Loucy (cell line): ENCODE measurements around the gene STK33.
A peak's percentile ranks its signal among the peaks of the same experiment; 100 is the strongest.

Experiments used
- H2AFZ ChIP-seq: fragments of 200-600 bp; sonication (generic); 2 replicates; pipeline ENCODE4 v1.6.0; 2016; ENCODE audit warnings: antibody characterized with exemption, mild to moderate bottlenecking, low read length, moderate library complexity
- H3F3A ChIP-seq: fragments of 200-600 bp; 2 replicates; pipeline ENCODE4 v1.6.0; 2016; ENCODE audit warnings: antibody characterized with exemption, low read depth, mild to moderate bottlenecking
- H3K27me3 ChIP-seq: fragments of 200-600 bp; sonication (generic); 2 replicates; pipeline ENCODE4 v1.6.1; 2014; ENCODE audit warnings: low read length, mild to moderate bottlenecking; ENCODE audit not compliant: insufficient read depth, poor library complexity, severe bottlenecking
- H3K36me3 ChIP-seq: fragments of 200-600 bp; sonication (generic); 2 replicates; pipeline ENCODE4 v1.6.1; 2016; ENCODE audit warnings: low read length; ENCODE audit not compliant: insufficient read depth
- H3K4me1 ChIP-seq: fragments of 200-600 bp; sonication (generic); 2 replicates; pipeline ENCODE4 v1.5.1; 2014; ENCODE audit warnings: low read length, mild to moderate bottlenecking; ENCODE audit not compliant: insufficient read depth, poor library complexity, severe bottlenecking
- H3K4me2 ChIP-seq: fragments of 200-600 bp; sonication (generic); 2 replicates; pipeline ENCODE4 v1.6.0; 2014; ENCODE audit warnings: antibody characterized with exemption, low read length, low read depth, mild to moderate bottlenecking; ENCODE audit not compliant: poor library complexity, severe bottlenecking
- H3K4me3 ChIP-seq: fragments of 200-600 bp; sonication (generic); 2 replicates; pipeline ENCODE4 v1.5.1; 2014; ENCODE audit warnings: low read length, mild to moderate bottlenecking, mixed read lengths; ENCODE audit not compliant: poor library complexity, severe bottlenecking
- H3K79me2 ChIP-seq: fragments of 200-600 bp; sonication (generic); 2 replicates; pipeline ENCODE4 v1.6.1; 2014; ENCODE audit warnings: low read length; ENCODE audit not compliant: insufficient read depth
- H3K9ac ChIP-seq: fragments of 200-600 bp; sonication (generic); 2 replicates; pipeline ENCODE4 v1.6.0; 2014; ENCODE audit warnings: mild to moderate bottlenecking, low read depth, low read length, moderate library complexity; ENCODE audit not compliant: poor library complexity, severe bottlenecking
- H3K9me2 ChIP-seq: fragments of 200-600 bp; sonication (generic); replicated peaks from 2 replicates; pipeline ENCODE4 v1.6.1; 2016; ENCODE audit warnings: low read depth, low read length, mixed read lengths
- H3K9me3 ChIP-seq: fragments of 200-600 bp; sonication (generic); 2 replicates; pipeline ENCODE4 v1.6.1; 2014; ENCODE audit warnings: mild to moderate bottlenecking, antibody characterized with exemption, low read length, low read depth; ENCODE audit not compliant: insufficient read depth
- H4K20me1 ChIP-seq: fragments of 200-600 bp; sonication (generic); 2 replicates; pipeline ENCODE4 v1.6.0; 2014; ENCODE audit warnings: antibody characterized with exemption, low read length, mild to moderate bottlenecking; ENCODE audit not compliant: insufficient read depth, poor library complexity, severe bottlenecking
- EZH2phosphoT487 ChIP-seq: fragments of 200-600 bp; IDR thresholded peaks from 2 replicates; pipeline ENCODE4 v1.6.1; 2018; ENCODE audit warnings: antibody characterized with exemption, mild to moderate bottlenecking, moderate library complexity, borderline replicate concordance
- TF ChIP-seq, protein P1 (sequence below): fragments of 200-600 bp; sonication (generic); conservative IDR thresholded peaks from 2 replicates; pipeline ENCODE4 v1.5.1; 2014; ENCODE audit warnings: mild to moderate bottlenecking, antibody characterized with exemption, low read length

STK33 gene

DNA sequence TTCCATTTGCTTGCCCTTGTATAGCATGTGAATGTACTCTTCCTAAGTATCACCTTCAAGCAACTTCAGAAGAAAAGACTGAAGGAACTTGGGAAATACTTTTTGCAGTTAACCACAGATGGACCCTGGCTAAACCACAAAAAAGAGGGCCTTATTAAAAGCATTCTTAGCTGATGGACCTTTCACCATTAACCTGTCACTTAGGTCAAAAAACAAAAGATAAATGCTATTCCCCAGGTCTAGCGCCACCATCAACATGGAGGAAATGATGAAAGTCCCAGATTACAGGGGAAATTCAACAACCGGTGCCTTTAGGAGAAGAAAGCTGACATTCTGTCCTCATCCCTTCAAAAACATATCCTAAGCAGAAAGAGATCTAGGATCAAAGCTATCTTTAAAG lies 29.5 kb downstream of the STK33 start:
- H3K4me2 ChIP-seq, result no peak overlapping the region
- H3K9me2 ChIP-seq, result no peaks in the 10 kb centered on the region
- no peaks in the 10 kb centered on the region for H3K36me3 ChIP-seq
- no peaks in the 10 kb centered on the region for H3F3A ChIP-seq
- peaks cover 3% of the 10 kb centered on the region; the same call in 1 of the 2 replicates for H3K79me2 ChIP-seq
- TF ChIP-seq, protein P1, sequence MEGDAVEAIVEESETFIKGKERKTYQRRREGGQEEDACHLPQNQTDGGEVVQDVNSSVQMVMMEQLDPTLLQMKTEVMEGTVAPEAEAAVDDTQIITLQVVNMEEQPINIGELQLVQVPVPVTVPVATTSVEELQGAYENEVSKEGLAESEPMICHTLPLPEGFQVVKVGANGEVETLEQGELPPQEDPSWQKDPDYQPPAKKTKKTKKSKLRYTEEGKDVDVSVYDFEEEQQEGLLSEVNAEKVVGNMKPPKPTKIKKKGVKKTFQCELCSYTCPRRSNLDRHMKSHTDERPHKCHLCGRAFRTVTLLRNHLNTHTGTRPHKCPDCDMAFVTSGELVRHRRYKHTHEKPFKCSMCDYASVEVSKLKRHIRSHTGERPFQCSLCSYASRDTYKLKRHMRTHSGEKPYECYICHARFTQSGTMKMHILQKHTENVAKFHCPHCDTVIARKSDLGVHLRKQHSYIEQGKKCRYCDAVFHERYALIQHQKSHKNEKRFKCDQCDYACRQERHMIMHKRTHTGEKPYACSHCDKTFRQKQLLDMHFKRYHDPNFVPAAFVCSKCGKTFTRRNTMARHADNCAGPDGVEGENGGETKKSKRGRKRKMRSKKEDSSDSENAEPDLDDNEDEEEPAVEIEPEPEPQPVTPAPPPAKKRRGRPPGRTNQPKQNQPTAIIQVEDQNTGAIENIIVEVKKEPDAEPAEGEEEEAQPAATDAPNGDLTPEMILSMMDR, result peak; percentile 26
- no peak for TF ChIP-seq EZH2phosphoT487
- no peaks in the 10 kb centered on the region for H3K27me3 ChIP-seq
- no peaks in the 10 kb centered on the region for H3K9me3 ChIP-seq
- no peaks in the 10 kb centered on the region for H4K20me1 ChIP-seq
- H2AFZ ChIP-seq, result no peak overlapping the region
- no peak overlapping the region for H3K4me3 ChIP-seq
- H3K9ac ChIP-seq, result no peak overlapping the region
- peaks cover 5% of the 10 kb centered on the region for H3K4me1 ChIP-seq

DNA sequence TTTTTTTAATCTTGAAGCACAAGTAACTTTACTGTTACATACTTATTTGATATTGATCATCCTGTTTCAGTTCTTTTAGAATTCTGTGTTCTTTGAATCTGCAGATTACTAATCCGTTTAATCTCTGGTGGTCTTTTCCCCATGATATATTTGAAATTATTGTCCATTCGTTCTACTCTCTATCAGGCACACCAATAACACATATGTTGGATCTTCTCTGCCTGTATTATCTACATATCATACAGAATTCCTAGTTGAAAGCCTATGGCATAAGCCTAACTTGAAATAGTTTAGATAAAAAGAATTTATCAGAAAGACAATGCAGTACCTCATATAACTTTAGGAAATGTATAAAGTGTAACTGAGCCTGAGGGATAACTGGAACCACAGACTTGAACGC lies 32.6 kb downstream of the STK33 start:
- Histone ChIP-seq H2AFZ (no peak overlapping the region), H3K9me2 (no peaks in the 10 kb centered on the region), H3K4me1 (peaks cover 5% of the 10 kb centered on the region), H3K4me2 (no peak overlapping the region), H3K9me3 (no peaks in the 10 kb centered on the region), H3K4me3 (no peak overlapping the region), H3F3A (no peaks in the 10 kb centered on the region), H3K27me3 (no peaks in the 10 kb centered on the region), H4K20me1 (no peaks in the 10 kb centered on the region), H3K79me2 (peaks cover 3% of the 10 kb centered on the region; the same call in 1 of the 2 replicates), H3K9ac (no peak overlapping the region), H3K36me3 (no peaks in the 10 kb centered on the region)
- TF ChIP-seq EZH2phosphoT487, result no peak
- TF ChIP-seq, protein P1, result no peak

DNA sequence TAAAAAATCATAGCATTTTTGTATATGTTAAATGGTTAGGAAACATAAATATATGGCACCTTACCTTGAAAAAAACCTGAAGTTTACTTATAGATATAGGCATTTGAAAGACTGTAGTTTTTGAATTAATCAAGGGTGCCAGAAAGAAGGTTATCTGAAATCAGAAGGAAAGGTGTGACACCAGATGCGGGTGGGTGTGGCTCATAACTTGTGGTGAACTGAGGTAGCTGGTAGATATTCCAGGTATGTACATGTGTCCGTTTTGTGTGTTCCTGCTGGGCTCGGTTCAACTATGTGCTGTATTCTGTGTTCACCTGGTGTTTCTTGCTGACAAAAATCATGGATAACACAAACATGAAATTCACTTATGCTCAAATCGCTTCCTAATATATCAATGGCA lies 35.6 kb downstream of the STK33 start:
- peaks cover 2% of the 10 kb centered on the region; the same call in 1 of the 2 replicates for H3K79me2 ChIP-seq
- TF ChIP-seq, protein P1, result no peak
- TF ChIP-seq EZH2phosphoT487, result no peak
- H3K9me3 ChIP-seq, result no peaks in the 10 kb centered on the region
- H3K9me2 ChIP-seq, result no peaks in the 10 kb centered on the region
- H3K27me3 ChIP-seq, result no peaks in the 10 kb centered on the region
- H4K20me1 ChIP-seq, result no peaks in the 10 kb centered on the region
- H3F3A ChIP-seq, result no peaks in the 10 kb centered on the region
- H3K4me1 ChIP-seq, result no peaks in the 10 kb centered on the region
- no peak overlapping the region for H3K4me2 ChIP-seq
- no peaks in the 10 kb centered on the region for H3K36me3 ChIP-seq
- H3K9ac ChIP-seq, result no peak overlapping the region
- no peak overlapping the region for H2AFZ ChIP-seq
- no peak overlapping the region for H3K4me3 ChIP-seq
